ENCODE measurements around the gene ACVR2B. TPM values are rescaled to one million over a fixed set of nuclear protein-coding genes. Genes with fewer than 3 reads are reported as not detected.

The ACVR2B gene
- total RNA-seq, 1 donor from 2014 or later = 5.5 TPM

DNA sequence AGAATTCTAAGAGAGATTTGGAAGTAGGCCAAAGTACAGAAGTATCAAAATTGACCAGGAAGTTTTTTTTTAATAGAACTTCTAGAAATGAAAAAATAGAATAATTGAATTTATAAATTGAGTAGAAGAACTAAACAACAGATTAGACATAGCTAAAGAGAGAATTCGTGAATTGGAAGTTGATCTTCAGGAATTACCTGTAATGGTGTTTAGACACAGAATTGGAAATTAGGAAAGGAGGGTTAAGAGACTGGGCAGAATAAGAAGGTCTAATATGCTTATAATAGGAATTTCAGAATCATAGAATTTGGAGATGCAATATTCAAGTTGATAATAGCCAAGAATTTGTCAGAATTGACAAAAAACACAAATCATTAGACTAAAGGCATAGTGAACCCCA is 16.2 kb downstream of the ACVR2B start:
- TF ChIP-seq CTCF (IDR thresholded peaks at IDR 0.05; ENCODE audit: borderline replicate concordance) = no peak
- peaks cover 34% of the 10 kb centered on the region for H3K4me1 ChIP-seq

DNA sequence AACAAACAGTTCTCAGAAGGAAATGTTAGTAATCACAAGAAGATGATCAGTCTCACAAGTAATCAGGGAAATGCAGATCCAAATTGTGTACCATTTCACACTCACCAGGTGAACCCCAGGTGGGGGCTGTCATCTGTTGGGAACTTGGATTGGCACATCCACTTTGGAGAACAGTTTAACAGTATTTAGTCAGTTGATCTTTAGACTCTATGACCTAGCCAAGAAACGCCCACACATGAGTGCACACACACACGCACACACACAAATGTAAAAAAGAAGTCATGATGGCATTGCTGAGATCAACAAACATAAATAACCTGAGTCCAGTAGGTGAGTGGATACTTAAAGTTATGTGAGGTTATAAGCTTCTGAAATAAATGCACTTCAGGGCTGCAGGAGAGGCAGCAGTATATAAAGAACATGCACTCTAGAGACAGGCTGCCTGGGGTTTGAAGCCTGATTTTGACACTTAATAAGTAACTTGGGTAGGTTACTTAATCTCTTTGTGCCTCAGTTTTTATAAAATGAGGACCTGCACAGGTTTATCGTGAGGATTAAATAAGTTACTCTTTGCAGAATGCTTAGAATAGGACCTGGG is 17.7 kb downstream of the ACVR2B start:
- H3K27ac ChIP-seq (replicated peaks) = no peak overlapping the region
- no peak overlapping the region for H3K4me3 ChIP-seq
- intact Hi-C loops (cut with micrococcal nuclease) = no loop called here
- no peak for DNase-seq
- TF ChIP-seq CTCF (IDR thresholded peaks at IDR 0.05; ENCODE audit: borderline replicate concordance) = no peak
- no peaks in the 10 kb centered on the region for H3K27me3 ChIP-seq (ENCODE audit: low read depth)
- peaks cover 18% of the 10 kb centered on the region for H3K9me3 ChIP-seq (replicated peaks)
- H3K36me3 ChIP-seq = no peaks in the 10 kb centered on the region
- peaks cover 34% of the 10 kb centered on the region for H3K4me1 ChIP-seq

More for the DNA sequence above, 16.2 kb downstream of the ACVR2B start:
- intact Hi-C loops (cut with micrococcal nuclease) = no loop called here
- Histone ChIP-seq H3K9me3 (replicated peaks) (peaks cover 18% of the 10 kb centered on the region), H3K27me3 (ENCODE audit: low read depth) (no peaks in the 10 kb centered on the region), H3K27ac (replicated peaks) (no peak overlapping the region), H3K36me3 (no peaks in the 10 kb centered on the region), H3K4me3 (no peak overlapping the region)
- DNase-seq = no peak

DNA sequence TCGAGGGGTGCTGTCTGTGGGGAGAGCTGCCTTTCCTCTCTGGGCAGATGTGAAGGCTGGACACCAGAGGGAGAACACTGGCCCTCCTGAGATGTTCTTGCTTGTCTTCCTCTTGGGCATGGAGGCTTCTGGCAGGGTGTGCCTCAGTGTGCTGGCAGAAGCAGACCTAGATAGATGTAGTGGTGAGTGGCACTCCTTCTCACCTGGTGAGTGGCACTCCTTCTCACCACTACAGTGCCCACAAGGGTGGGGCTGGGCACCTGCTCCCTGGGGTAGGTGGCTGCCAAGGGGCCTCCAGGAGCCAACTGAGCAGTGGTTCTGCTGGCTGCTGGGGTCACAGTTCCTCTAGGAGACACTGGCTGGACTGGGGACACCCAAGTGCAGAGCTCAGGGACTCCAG is 18.7 kb downstream of the ACVR2B start:
- Histone ChIP-seq H3K27ac (replicated peaks) (no peak overlapping the region), H3K4me1 (peaks cover 34% of the 10 kb centered on the region), H3K4me3 (no peak overlapping the region), H3K9me3 (replicated peaks) (peaks cover 18% of the 10 kb centered on the region), H3K27me3 (ENCODE audit: low read depth) (no peaks in the 10 kb centered on the region), H3K36me3 (no peaks in the 10 kb centered on the region)
- no peak for DNase-seq
- intact Hi-C loops (cut with micrococcal nuclease) = no loop called here
- TF ChIP-seq CTCF (IDR thresholded peaks at IDR 0.05; ENCODE audit: borderline replicate concordance) = no peak

DNA sequence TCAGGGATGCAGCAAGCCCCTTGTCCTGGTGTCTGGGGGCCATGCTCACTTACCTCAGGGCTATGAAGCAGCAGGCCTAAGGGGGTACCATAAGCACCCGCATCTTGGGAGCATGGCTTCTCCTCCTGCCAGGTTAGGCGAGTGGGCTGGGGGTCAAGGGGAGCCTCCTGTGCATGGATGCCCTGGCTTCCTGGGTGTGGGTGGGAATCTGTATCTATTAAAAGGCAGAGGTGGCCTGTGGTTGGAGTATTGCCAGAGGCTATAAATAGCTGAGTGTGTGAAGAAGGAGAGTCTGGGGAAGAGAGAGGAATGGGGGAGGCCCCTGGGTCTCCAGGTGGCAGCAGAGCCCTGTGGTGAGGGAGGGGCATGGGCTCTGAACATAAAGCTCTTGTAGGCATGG is 19.5 kb downstream of the ACVR2B start:
- Histone ChIP-seq H3K4me3 (no peak overlapping the region), H3K27me3 (ENCODE audit: low read depth) (no peaks in the 10 kb centered on the region), H3K9me3 (replicated peaks) (peaks cover 18% of the 10 kb centered on the region), H3K27ac (replicated peaks) (no peak overlapping the region), H3K36me3 (peaks cover 3% of the 10 kb centered on the region), H3K4me1 (peaks cover 34% of the 10 kb centered on the region)
- no peak for DNase-seq
- TF ChIP-seq CTCF (IDR thresholded peaks at IDR 0.05; ENCODE audit: borderline replicate concordance) = no peak
- intact Hi-C loops (cut with micrococcal nuclease) = no loop called here

DNA sequence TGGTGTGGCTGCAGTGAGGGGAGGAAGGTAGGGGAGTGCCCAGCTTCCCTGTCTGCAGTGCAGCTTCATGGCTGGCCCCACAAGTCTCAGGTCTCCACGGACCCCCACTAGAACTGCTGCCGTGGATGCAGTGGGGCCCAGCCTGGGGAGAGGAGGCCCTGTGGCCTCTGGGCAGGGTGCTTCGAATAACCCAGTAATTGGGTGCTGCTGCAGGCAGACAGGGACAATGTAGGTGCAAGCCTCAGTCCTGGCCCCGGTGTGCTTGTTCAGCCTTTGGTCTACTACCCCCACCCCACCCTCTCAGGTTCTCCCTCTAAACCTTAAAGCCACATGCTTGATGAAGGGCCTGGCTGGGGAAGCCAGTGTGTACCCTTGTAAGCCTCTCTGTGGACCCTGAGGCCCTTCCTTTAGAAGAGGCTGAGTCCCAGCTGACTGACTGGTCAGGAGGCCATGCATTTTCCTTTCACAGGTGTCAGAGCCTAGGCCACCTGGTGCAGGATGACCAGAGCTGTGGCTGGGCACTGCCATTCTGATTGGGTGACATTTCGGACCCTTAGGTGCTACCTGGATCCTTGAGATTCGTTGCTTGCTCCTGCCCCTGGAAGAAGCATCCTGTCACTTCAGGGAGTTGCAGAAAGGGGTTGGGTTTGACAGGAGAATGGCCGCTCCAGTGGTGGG is 21.4 kb downstream of the ACVR2B start:
- Histone ChIP-seq H3K9me3 (replicated peaks) (peaks cover 4% of the 10 kb centered on the region), H3K27ac (replicated peaks) (no peak overlapping the region), H3K27me3 (ENCODE audit: low read depth) (no peaks in the 10 kb centered on the region), H3K36me3 (peaks cover 8% of the 10 kb centered on the region), H3K4me3 (no peak overlapping the region), H3K4me1 (peaks cover 29% of the 10 kb centered on the region)
- no peak for DNase-seq
- intact Hi-C loops (cut with micrococcal nuclease) = no loop called here
- TF ChIP-seq CTCF (IDR thresholded peaks at IDR 0.05; ENCODE audit: borderline replicate concordance) = no peak
